Common myeloid progenitor, CD34-positive (primary cell): Measurements from ENCODE around the gene TBXT.
"Not testable (repeated sequence)": the region's sequence is repeated elsewhere in the genome, so short reads cannot be mapped to it uniquely, and the experiment has no call there.

Experiments
- CTCF ChIA-PET: fragments of 350-600 bp; sonication (Branson Sonifier 250); formaldehyde crosslinking; loops from one replicate; lab custom pipeline; 2021; ENCODE audit warnings: antibody characterized with exemption; lab: Charles Lee
- POLR2A ChIA-PET: fragments of 350-600 bp; sonication (Branson Sonifier 250); formaldehyde crosslinking; loops from one replicate; lab custom pipeline; 2021; ENCODE audit warnings: antibody characterized with exemption; lab: Charles Lee
- DNase-seq, 3 donors: peaks; one replicate each; pipeline versions ENCODE4 v3.0.0 to v3.0.0-alpha.2; 2013
- H3K27ac ChIP-seq, 2 experiments: 1 replicate in 1 of 2; 2 replicates in 1 of 2; pipeline ENCODE4 v1.7.0; 2013; ENCODE audit warnings: inconsistent platforms in 2 of 2, low read length in 2 of 2, mild to moderate bottlenecking in 2 of 2, low read depth in 1 of 2, moderate library complexity in 1 of 2; ENCODE audit not compliant: severe bottlenecking in 2 of 2, insufficient read depth in 1 of 2, poor library complexity in 1 of 2
- H3K27me3 ChIP-seq, 5 experiments: replicated peaks in 2 of 5; 1 replicate in 3 of 5; 2 replicates in 2 of 5; pipeline versions ENCODE4 v1.6.1 to v1.7.0; 2013; ENCODE audit warnings: low read length in 4 of 5, mild to moderate bottlenecking in 2 of 5, moderate library complexity in 2 of 5, inconsistent platforms in 1 of 5; ENCODE audit not compliant: insufficient read depth in 5 of 5, control insufficient read depth in 4 of 5
- H3K36me3 ChIP-seq, 4 experiments: 1 replicate in 2 of 4; 2 replicates in 2 of 4; pipeline versions ENCODE4 v1.6.1 to v1.7.0; 2013; ENCODE audit warnings: low read length in 3 of 4, control low read depth in 1 of 4, mild to moderate bottlenecking in 1 of 4; ENCODE audit not compliant: control insufficient read depth in 4 of 4, insufficient read depth in 4 of 4
- H3K4me1 ChIP-seq, 4 experiments: 1 replicate in 3 of 4; 2 replicates in 1 of 4; pipeline versions ENCODE4 v1.6.1 to v1.7.1; 2013; ENCODE audit warnings: low read length in 3 of 4, mild to moderate bottlenecking in 3 of 4, control low read depth in 1 of 4, inconsistent platforms in 1 of 4, moderate library complexity in 1 of 4; ENCODE audit not compliant: control insufficient read depth in 4 of 4, insufficient read depth in 4 of 4; ENCODE audit errors: control extremely low read depth in 1 of 4
- H3K4me3 ChIP-seq, 7 experiments: 1 replicate in 4 of 7; 2 replicates in 3 of 7; pipeline versions ENCODE4 v1.5.1 to v1.7.0; 2013; ENCODE audit warnings: mild to moderate bottlenecking in 7 of 7, low read length in 6 of 7, moderate library complexity in 6 of 7, inconsistent platforms in 2 of 7, low read depth in 2 of 7, control low read depth in 1 of 7; ENCODE audit not compliant: insufficient read depth in 4 of 7, control insufficient read depth in 1 of 7; ENCODE audit errors: extremely low read depth in 1 of 7
- H3K9me3 ChIP-seq, 5 experiments: 1 replicate in 4 of 5; 2 replicates in 1 of 5; pipeline versions ENCODE4 v1.6.1 to v1.7.1; 2013; ENCODE audit warnings: low read length in 4 of 5, mild to moderate bottlenecking in 2 of 5, inconsistent platforms in 1 of 5, low read depth in 1 of 5, moderate library complexity in 1 of 5; ENCODE audit not compliant: control insufficient read depth in 4 of 5, insufficient read depth in 2 of 5; ENCODE audit errors: control extremely low read depth in 1 of 5
- WGBS: methylation state at CpG from one replicate; pipeline ENCODE4 v1.1.5; 2013; ENCODE audit not compliant: insufficient coverage; 5-methylcytosine and 5-hydroxymethylcytosine counted together

The TBXT gene

GRCh38 chr6:166192136-166192535 lies 24.5 kb upstream of the TBXT start:
- WGBS: 94% methylated on average over 3 of the region's 10 CpGs
- H3K9me3 ChIP-seq: no peaks in the 10 kb centered on the region
- CTCF ChIA-PET: no interaction called here
- H3K36me3 ChIP-seq: no peaks in the 10 kb centered on the region
- no peaks in the 10 kb centered on the region for H3K4me1 ChIP-seq
- H3K27ac ChIP-seq: no peak overlapping the region
- no peak overlapping the region for H3K4me3 ChIP-seq
- POLR2A ChIA-PET: no interaction called here
- no peaks in the 10 kb centered on the region for H3K27me3 ChIP-seq
- no peak for DNase-seq

DNA sequence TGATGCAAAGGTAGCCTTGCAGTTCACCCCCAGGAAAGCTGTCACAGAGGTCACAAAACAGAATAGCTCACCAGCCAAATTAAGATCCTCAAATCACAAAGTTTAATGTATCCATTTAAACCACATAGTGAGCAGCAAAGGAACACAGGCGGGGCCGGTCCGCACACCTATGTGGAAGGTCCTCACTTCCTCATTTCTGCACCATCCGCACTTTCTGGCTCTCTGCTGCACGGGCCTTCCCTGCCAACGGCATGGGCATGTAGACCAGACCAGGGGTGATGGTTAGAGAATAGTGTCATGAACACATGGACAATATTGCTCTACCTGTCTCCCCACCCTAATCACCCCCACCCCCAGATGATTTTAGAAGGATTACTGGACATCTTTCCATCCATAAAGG lies 12.1 kb upstream of the TBXT start:
- no peaks in the 10 kb centered on the region for H3K36me3 ChIP-seq
- ChIA-PET CTCF (no interaction called here), POLR2A (no interaction called here)
- 68% methylated on average over 4 of the region's 6 CpGs for WGBS
- no peaks in the 10 kb centered on the region for H3K4me1 ChIP-seq
- H3K9me3 ChIP-seq: peaks cover 0 to 2% (median 0%) of the 10 kb centered on the region in 5 experiments
- DNase-seq: no peak
- no peak overlapping the region for H3K4me3 ChIP-seq
- H3K27ac ChIP-seq: no peak overlapping the region
- peaks cover 0 to 27% (median 6%) of the 10 kb centered on the region in 5 experiments for H3K27me3 ChIP-seq

GRCh38 chr6:166176106-166176505 lies 8.5 kb upstream of the TBXT start:
- CTCF ChIA-PET: no interaction called here
- Histone ChIP-seq H3K4me3 (no peak overlapping the region), H3K36me3 (no peaks in the 10 kb centered on the region), H3K27me3 (peaks cover 3 to 53% (median 17%) of the 10 kb centered on the region in 5 experiments), H3K4me1 (peaks cover 0 to 12% (median 8%) of the 10 kb centered on the region in 4 experiments), H3K27ac (no peak overlapping the region), H3K9me3 (peaks cover 0 to 1% (median 0%) of the 10 kb centered on the region in 5 experiments)
- POLR2A ChIA-PET: no interaction called here
- no peak for DNase-seq
- WGBS: 100% methylated on average over 1 of the region's 2 CpGs

DNA sequence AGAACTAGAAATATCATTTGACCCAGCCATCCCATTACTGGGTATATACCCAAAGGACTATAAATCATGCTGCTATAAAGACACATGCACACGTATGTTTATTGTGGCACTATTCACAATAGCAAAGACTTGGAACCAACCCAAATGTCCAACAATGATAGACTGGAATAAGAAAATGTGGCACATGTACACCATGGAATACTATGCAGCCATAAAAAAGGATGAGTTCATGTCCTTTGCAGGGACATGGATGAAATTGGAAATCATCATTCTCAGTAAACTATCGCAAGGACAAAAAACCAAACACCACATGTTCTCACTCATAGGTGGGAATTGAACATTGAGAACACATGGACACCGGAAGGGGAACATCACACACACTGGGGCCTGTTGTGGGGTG lies 7.4 kb upstream of the TBXT start:
- CTCF ChIA-PET, H3K36me3 ChIP-seq, POLR2A ChIA-PET, H3K27ac ChIP-seq, DNase-seq, H3K9me3 ChIP-seq, H3K4me3 ChIP-seq: not testable (repeated sequence)
- WGBS: no CpG with 5 or more reads among the region's 3 CpGs
- peaks cover 7 to 56% (median 24%) of the 10 kb centered on the region in 5 experiments for H3K27me3 ChIP-seq
- peaks cover 0 to 12% (median 8%) of the 10 kb centered on the region in 4 experiments for H3K4me1 ChIP-seq

DNA sequence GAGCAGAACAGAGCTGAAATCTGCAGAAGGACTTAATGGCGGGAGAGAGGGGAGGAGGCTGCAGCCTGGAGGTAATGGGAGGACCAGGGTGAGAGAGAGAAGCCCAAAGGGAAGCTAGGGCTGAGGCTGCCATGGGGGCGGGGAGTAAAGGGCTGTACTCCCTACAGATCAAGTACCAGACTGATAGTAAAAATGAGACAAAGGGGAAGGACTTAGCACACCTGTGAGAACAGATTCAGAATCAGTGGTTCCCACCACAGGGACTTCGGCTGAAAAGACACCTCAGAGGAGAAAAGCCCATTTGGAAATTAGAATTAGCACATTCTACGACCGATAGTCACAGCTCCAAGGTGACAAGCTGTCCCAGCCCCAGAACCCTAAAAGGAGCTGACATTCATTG lies 6.4 kb upstream of the TBXT start:
- peaks cover 0 to 1% (median 0%) of the 10 kb centered on the region in 5 experiments for H3K9me3 ChIP-seq
- WGBS: 58% methylated on average over 2 of the region's 5 CpGs
- CTCF ChIA-PET: no interaction called here

GRCh38 chr6:166173281-166173951 lies 5.8 kb upstream of the TBXT start:
- Histone ChIP-seq H3K36me3 (no peaks in the 10 kb centered on the region), H3K27me3 (peaks cover 7 to 65% (median 33%) of the 10 kb centered on the region in 5 experiments), H3K9me3 (peaks cover 0 to 1% (median 0%) of the 10 kb centered on the region in 5 experiments), H3K4me1 (peaks cover 0 to 23% (median 18%) of the 10 kb centered on the region in 4 experiments), H3K27ac (no peak overlapping the region), H3K4me3 (peak overlapping the region in 1 of 7 experiments; percentile 46)
- POLR2A ChIA-PET: no interaction called here
- DNase-seq: peak in 1 of 3 donors; percentile 30
- CTCF ChIA-PET: no interaction called here
- WGBS: 4% methylated on average over 9 of the region's 9 CpGs

More for the DNA sequence above, 6.4 kb upstream of the TBXT start:
- H3K27me3 ChIP-seq: peaks cover 7 to 59% (median 29%) of the 10 kb centered on the region in 5 experiments
- H3K27ac ChIP-seq: no peak overlapping the region
- H3K4me3 ChIP-seq: no peak overlapping the region
- no peaks in the 10 kb centered on the region for H3K36me3 ChIP-seq
- H3K4me1 ChIP-seq: peaks cover 0 to 17% (median 12%) of the 10 kb centered on the region in 4 experiments
- POLR2A ChIA-PET: no interaction called here
- no peak for DNase-seq

DNA sequence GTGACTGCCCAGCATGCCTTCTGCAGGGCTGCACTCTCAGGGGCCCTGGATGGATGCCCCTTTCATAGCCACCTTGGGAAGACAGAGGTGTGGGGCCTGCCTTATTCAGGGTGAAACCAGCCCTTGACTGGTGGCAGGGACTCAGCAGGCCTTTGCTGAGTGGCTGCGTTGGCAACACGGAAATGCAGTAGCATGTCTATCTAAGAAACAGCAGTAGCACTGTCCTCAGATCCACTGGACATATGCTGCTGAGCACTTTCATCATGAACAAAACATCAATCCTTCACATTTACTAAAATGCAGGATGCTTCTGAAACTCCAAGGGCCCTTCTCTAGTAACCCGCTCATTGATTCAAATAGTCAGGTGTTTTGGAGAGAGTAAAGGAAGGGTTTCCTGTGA lies 4.9 kb upstream of the TBXT start:
- ChIA-PET CTCF (no interaction called here), POLR2A (no interaction called here)
- no peak for DNase-seq
- WGBS: 100% methylated on average over 2 of the region's 3 CpGs
- Histone ChIP-seq H3K4me1 (peaks cover 0 to 31% (median 23%) of the 10 kb centered on the region in 4 experiments), H3K36me3 (no peaks in the 10 kb centered on the region), H3K27ac (no peak overlapping the region), H3K4me3 (no peak overlapping the region), H3K27me3 (peaks cover 7 to 73% (median 35%) of the 10 kb centered on the region in 5 experiments), H3K9me3 (peaks cover 0 to 1% (median 0%) of the 10 kb centered on the region in 5 experiments)
